Measurements from ENCODE around the gene F5. TPM values are rescaled to one million over a fixed set of nuclear protein-coding genes. Genes with fewer than 3 reads are reported as not detected.

Gene F5
- total and polyA plus RNA-seq, 9 of the 15 experiments (the other 6 are each of a cell fraction or from before 2014, with no cell fraction given) = 0.03 to 0.13 TPM; not detected in 7

DNA sequence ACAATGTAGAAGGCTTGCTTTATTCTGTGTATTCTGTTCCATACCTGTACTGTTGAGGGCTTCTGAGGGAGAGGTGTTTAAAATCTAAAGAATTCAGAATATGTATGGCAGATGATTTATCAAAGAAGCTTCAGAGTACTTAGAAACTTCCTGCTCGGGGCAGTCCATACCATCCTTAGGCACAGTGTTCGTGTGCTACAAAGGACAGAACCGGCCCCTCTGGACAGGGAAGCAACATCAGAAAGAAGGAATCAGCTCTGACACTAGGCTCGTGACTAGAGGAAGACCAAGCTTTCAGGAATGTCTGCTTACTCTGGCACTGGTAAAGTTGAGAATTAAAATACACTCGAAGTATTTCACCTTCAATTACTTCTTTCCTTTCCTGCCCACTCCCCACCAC is 29.5 kb upstream of the F5 start:
- WGBS (ENCODE audit: insufficient coverage, low coverage, missing lambda C conversion rate) = 1% methylated on average over 5 of the region's 5 CpGs
- Histone ChIP-seq H3K36me3 (ENCODE audit: control insufficient read depth, insufficient read depth, low read length) (no peaks in the 10 kb centered on the region), H3K4me1 (replicated peaks in 1 of 2; ENCODE audit: control insufficient read depth in 2 of 2, insufficient read depth in 2 of 2, low read length in 2 of 2) (no peaks in the 10 kb centered on the region), H3K79me2 (ENCODE audit: control insufficient read depth, insufficient read depth, low read length) (no peaks in the 10 kb centered on the region), H3K27ac (ENCODE audit: extremely low read depth, low read depth, low read length) (no peak overlapping the region), H3K9me3 (replicated peaks; ENCODE audit: control insufficient read depth, insufficient read depth, low read depth, low read length) (no peaks in the 10 kb centered on the region), H2AFZ (ENCODE audit: low read depth, low read length) (no peak overlapping the region), H3K4me3 (no peak overlapping the region), H4K20me1 (replicated peaks; ENCODE audit: control insufficient read depth, insufficient read depth, low read length) (no peaks in the 10 kb centered on the region), H3K4me2 (ENCODE audit: insufficient read depth, low read length) (no peak overlapping the region), H3K27me3 (ENCODE audit: control insufficient read depth in 2 of 2, insufficient read depth in 2 of 2, low read length in 2 of 2) (0 out of 5 replicates have a peak, but pooled peaks cover 2 to 3% of the 10 kb centered on the region in 2 experiments), H3K9me1 (ENCODE audit: control insufficient read depth, insufficient read depth, low read length) (no peaks in the 10 kb centered on the region), H3K9ac (ENCODE audit: insufficient read depth in 1 of 2, low read depth in 2 of 2, low read length in 2 of 2) (no peak overlapping the region)
- POLR2A ChIA-PET = no interaction called here
- no peak for TF ChIP-seq MEF2A (IDR thresholded peaks at IDR 0.05; ENCODE audit: control insufficient read depth, low read depth, low read length)
- no peak for TF ChIP-seq ARID4B (CRISPR knock-in tag; IDR thresholded peaks at IDR 0.05)
- TF ChIP-seq KLF6 (CRISPR knock-in tag; IDR thresholded peaks at IDR 0.05; ENCODE audit: borderline replicate concordance) = no peak
- TF ChIP-seq CEBPG (CRISPR knock-in tag; IDR thresholded peaks at IDR 0.05) = no peak
- TF ChIP-seq CEBPG (tag; conservative IDR thresholded peaks at IDR 0.05 in 1 of 2, IDR thresholded peaks at IDR 0.05 in 1 of 2) = no peak
- TF ChIP-seq SMAD1 (IDR thresholded peaks at IDR 0.05; ENCODE audit: low read depth, low read length, partially characterized antibody) = no peak
- TF ChIP-seq ASH1L (IDR thresholded peaks at IDR 0.05; ENCODE audit: borderline replicate concordance, low read depth, partially characterized antibody) = no peak
- TF ChIP-seq SRF (CRISPR knock-in tag; IDR thresholded peaks at IDR 0.05) = no peak
- no peak for TF ChIP-seq SMARCC2 (IDR thresholded peaks at IDR 0.05; ENCODE audit: low read depth)
- TF ChIP-seq GABPB1 (CRISPR knock-in tag; IDR thresholded peaks at IDR 0.05) = no peak
- TF ChIP-seq ZBTB7A (IDR thresholded peaks at IDR 0.05; ENCODE audit: borderline replicate concordance, control insufficient read depth, low read depth, low read length) = no peak
- TF ChIP-seq ZNF165 (CRISPR knock-in tag; IDR thresholded peaks at IDR 0.05; ENCODE audit: borderline replicate concordance) = no peak
- no peak for TF ChIP-seq PHF20 (IDR thresholded peaks at IDR 0.05; ENCODE audit: partially characterized antibody)
- TF ChIP-seq HMG20A (CRISPR knock-in tag; conservative IDR thresholded peaks at IDR 0.05) = no peak
- intact Hi-C loops (cut with micrococcal nuclease) = no loop called here
- DNase-seq (ENCODE audit: extremely low read depth in 1 of 4, low spot score in 3 of 4) (no peak), FAIRE-seq (no peak), ATAC-seq (no peak)
- in situ Hi-C loops (cut with MboI) = no loop called here
- CTCF ChIA-PET (ENCODE audit: low intra/inter-chr PET ratio) = no interaction called here
- BruUV-seq (replicated peaks) = no TSS peak
